HUES64 (cell line): ENCODE data around the gene CDC6.

ENCODE experiments used
- H3K27ac ChIP-seq: 2 replicates; pipeline ENCODE4 v1.7.0; 2013; ENCODE audit warnings: low read depth, low read length, inconsistent platforms
- H3K27me3 ChIP-seq: 2 replicates; pipeline ENCODE4 v1.6.1; 2013; ENCODE audit warnings: mild to moderate bottlenecking, low read length; ENCODE audit not compliant: insufficient read depth
- H3K36me3 ChIP-seq: 2 replicates; pipeline ENCODE4 v1.6.1; 2013; ENCODE audit warnings: mild to moderate bottlenecking, low read length; ENCODE audit not compliant: insufficient read depth
- H3K4me1 ChIP-seq: 2 replicates; pipeline ENCODE4 v1.6.1; 2013; ENCODE audit warnings: mild to moderate bottlenecking, low read length, moderate library complexity; ENCODE audit not compliant: insufficient read depth
- H3K4me3 ChIP-seq: 2 replicates; pipeline ENCODE4 v1.5.1; 2013; ENCODE audit warnings: mild to moderate bottlenecking, low read length, moderate library complexity
- H3K9ac ChIP-seq: 2 replicates; pipeline ENCODE4 v1.6.1; 2013; ENCODE audit warnings: mild to moderate bottlenecking, low read depth, low read length
- H3K9me3 ChIP-seq: 2 replicates; pipeline ENCODE4 v1.6.1; 2013; ENCODE audit warnings: low read depth, low read length; ENCODE audit not compliant: insufficient read depth
- WGBS: fragments of 150-250, 120-280 bp; methylation state at CpG from one replicate; pipeline ENCODE4 v1.1.7; 2013; ENCODE audit warnings: missing lambda C conversion rate; 5-methylcytosine and 5-hydroxymethylcytosine counted together

CDC6 gene

GRCh38 chr17:40326832-40327199 lies 39.1 kb downstream of the CDC6 start:
- no peak overlapping the region for H3K9ac ChIP-seq
- no peak overlapping the region for H3K4me3 ChIP-seq
- peaks cover 8% of the 10 kb centered on the region; the same call in 1 of the 2 replicates for H3K4me1 ChIP-seq
- no peak overlapping the region for H3K27ac ChIP-seq
- WGBS = 92% methylated on average over 1 of the region's 1 CpG
- no peaks in the 10 kb centered on the region for H3K27me3 ChIP-seq
- H3K36me3 ChIP-seq = peaks cover 3% of the 10 kb centered on the region; the same call in 1 of the 2 replicates
- no peaks in the 10 kb centered on the region for H3K9me3 ChIP-seq

DNA sequence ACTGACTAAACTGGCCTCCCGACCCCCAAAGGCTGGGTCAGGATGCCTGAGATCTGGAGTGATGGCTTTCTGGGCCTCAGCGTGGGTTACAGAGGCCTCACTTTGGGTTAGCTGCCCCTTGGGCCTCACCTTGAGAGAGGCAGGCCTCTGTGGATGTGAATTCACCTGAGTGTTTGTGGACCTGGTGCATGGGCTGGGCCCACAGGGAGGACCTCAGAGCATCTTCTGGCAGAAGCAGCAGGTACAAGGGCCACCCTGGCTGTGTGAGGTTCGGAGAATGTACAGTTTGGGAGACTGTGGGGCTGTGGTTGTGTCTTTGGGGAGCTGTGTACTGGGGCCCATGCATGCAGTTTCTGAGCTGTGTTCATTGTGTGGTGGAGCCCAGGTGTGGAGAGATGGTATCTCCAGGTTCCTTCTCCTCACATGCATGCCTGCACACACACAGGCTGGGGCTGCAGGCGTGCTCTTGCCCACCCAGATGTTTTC lies 39.6 kb downstream of the CDC6 start:
- Histone ChIP-seq H3K4me1 (peaks cover 4% of the 10 kb centered on the region; the same call in 1 of the 2 replicates), H3K9me3 (no peaks in the 10 kb centered on the region), H3K9ac (no peak overlapping the region), H3K27ac (no peak overlapping the region), H3K27me3 (no peaks in the 10 kb centered on the region), H3K36me3 (peaks cover 4% of the 10 kb centered on the region; the same call in 1 of the 2 replicates), H3K4me3 (no peak overlapping the region)
- 90% methylated on average over 4 of the region's 4 CpGs for WGBS

DNA sequence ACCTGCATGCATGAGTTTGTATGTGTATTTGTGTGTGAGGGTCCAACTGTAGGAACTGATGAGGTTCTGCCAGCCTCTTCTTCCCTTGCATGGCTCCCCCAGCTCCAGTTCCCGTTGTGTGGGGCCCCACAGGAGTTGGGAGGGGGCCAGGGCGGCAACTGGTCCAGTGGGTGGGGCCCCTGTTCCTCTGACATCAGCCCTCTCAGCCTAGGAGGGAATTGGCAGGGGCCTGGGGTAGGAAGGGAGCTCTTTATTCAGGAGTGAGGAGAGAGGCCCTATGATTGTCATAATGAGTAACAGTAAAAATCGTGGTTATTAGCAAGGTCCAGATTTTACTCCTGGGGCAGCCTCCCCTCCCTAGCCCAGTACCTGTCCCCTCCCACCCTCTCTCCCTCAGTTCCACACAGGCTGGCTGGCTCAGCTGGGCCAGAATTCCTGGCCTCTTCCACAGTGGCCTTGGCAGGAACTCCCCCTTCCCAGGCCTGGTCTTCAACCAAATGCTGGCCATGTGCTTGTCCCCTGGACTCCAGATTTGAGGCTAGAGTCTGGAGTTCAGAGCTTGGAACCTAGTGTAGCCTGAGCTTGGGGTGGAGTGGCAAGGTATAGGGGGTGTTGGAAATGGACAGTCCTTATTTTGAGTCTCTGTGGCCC lies 40.2 kb downstream of the CDC6 start:
- Histone ChIP-seq H3K27me3 (no peaks in the 10 kb centered on the region), H3K27ac (no peak overlapping the region), H3K9ac (no peak overlapping the region), H3K9me3 (no peaks in the 10 kb centered on the region), H3K4me3 (no peak overlapping the region), H3K36me3 (peaks cover 4% of the 10 kb centered on the region; the same call in 1 of the 2 replicates), H3K4me1 (no peaks in the 10 kb centered on the region; the same call in 1 of the 2 replicates)
- 55% methylated on average over 3 of the region's 3 CpGs for WGBS

DNA sequence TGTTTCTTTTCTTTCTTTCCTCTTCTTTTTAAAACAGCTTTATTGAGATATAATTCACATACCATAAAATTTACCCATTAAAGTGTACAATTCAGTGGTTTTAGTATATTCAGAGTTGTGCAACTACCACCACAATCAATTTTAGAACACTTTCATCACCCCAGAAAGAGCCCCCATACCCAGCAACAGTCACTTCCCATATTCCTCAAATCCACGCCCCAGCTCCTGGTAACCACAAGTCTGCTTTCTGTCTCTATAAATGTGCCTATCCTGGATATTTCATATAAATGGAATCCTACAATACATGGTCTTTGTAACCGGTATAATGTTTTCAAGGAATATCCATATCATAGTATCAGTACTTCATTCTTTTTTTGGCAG lies 40.7 kb downstream of the CDC6 start:
- Histone ChIP-seq H3K27ac (no peak overlapping the region), H3K4me3 (no peak overlapping the region), H3K9me3 (no peaks in the 10 kb centered on the region), H3K36me3 (peaks cover 4% of the 10 kb centered on the region; the same call in 1 of the 2 replicates), H3K4me1 (no peaks in the 10 kb centered on the region; the same call in 1 of the 2 replicates), H3K27me3 (no peaks in the 10 kb centered on the region), H3K9ac (no peak overlapping the region)
- 93% methylated on average over 2 of the region's 2 CpGs for WGBS

GRCh38 chr17:40329839-40330794 lies 42.4 kb downstream of the CDC6 start:
- WGBS = 77% methylated on average over 11 of the region's 11 CpGs
- H3K4me3 ChIP-seq = no peak overlapping the region
- H3K4me1 ChIP-seq = no peaks in the 10 kb centered on the region
- no peaks in the 10 kb centered on the region for H3K9me3 ChIP-seq
- H3K27me3 ChIP-seq = peaks cover 8% of the 10 kb centered on the region; the same call in 1 of the 2 replicates
- H3K9ac ChIP-seq = no peak overlapping the region
- peaks cover 4% of the 10 kb centered on the region; the same call in 1 of the 2 replicates for H3K36me3 ChIP-seq
- H3K27ac ChIP-seq = no peak overlapping the region

DNA sequence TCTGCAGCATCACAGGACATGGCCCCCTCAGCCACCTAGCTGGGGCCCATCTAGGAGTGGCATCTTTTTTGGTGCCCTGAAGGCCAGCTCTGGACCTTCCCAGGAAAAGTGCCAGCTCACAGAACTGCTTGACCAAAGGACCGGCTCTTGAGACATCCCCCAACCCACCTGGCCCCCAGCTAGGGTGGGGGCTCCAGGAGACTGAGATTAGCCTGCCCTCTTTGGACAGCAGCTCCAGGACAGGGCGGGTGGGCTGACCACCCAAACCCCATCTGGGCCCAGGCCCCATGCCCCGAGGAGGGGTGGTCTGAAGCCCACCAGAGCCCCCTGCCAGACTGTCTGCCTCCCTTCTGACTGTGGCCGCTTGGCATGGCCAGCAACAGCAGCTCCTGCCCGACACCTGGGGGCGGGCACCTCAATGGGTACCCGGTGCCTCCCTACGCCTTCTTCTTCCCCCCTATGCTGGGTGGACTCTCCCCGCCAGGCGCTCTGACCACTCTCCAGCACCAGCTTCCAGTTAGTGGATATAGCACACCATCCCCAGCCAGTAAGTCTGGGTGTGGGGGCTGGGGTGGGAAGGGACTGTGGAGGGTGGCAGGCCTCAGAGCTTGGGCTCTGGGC lies 43.3 kb downstream of the CDC6 start:
- no peaks in the 10 kb centered on the region for H3K4me1 ChIP-seq
- peaks cover 4% of the 10 kb centered on the region; the same call in 1 of the 2 replicates for H3K36me3 ChIP-seq
- H3K27me3 ChIP-seq = peaks cover 12% of the 10 kb centered on the region
- H3K4me3 ChIP-seq = no peak overlapping the region
- H3K9me3 ChIP-seq = no peaks in the 10 kb centered on the region
- H3K27ac ChIP-seq = no peak overlapping the region
- H3K9ac ChIP-seq = no peak overlapping the region
- 93% methylated on average over 9 of the region's 10 CpGs for WGBS

GRCh38 chr17:40331743-40332641 lies 44.3 kb downstream of the CDC6 start:
- H3K27ac ChIP-seq = no peak overlapping the region
- no peak overlapping the region for H3K4me3 ChIP-seq
- 88% methylated on average over 19 of the region's 22 CpGs for WGBS
- peaks cover 4% of the 10 kb centered on the region; the same call in 1 of the 2 replicates for H3K36me3 ChIP-seq
- no peak overlapping the region for H3K9ac ChIP-seq
- no peaks in the 10 kb centered on the region for H3K9me3 ChIP-seq
- H3K4me1 ChIP-seq = no peaks in the 10 kb centered on the region
- H3K27me3 ChIP-seq = peaks cover 20% of the 10 kb centered on the region

DNA sequence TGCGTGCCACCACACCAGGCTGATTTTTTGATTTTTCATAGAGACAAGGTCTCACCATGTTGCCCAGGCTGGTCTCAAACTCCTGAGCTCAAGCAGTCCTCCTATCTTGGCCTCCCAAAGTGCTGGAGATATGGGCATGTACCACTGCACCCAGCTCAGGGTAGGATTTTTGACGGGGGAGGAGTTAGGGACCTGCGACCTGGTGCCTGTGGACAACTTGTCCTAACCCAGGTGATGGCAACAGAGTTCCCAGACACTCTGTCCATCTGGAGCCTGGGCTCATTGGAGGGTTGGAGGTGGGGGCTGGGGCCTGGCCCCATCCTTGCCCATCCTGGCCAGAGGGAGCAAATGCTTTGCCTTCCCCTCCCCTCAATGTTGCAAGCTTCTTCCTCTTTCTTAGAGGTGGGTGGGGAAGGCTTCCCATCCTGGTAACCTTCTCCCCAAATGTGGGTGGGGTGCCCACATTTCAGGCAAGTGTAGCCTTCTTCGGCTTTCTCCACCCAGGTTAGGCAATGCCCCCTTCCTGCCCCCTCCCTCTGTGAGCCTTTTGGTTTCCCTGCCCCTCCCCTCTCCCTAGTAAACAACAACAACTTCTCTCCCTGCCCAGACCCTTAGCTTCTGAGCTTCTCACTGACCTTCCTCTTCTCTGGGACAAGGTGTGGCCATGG lies 46.2 kb downstream of the CDC6 start:
- Histone ChIP-seq H3K36me3 (peaks cover 4% of the 10 kb centered on the region; the same call in 1 of the 2 replicates), H3K9ac (no peak overlapping the region), H3K4me3 (no peak overlapping the region), H3K4me1 (peaks cover 5% of the 10 kb centered on the region; the same call in 1 of the 2 replicates), H3K27ac (no peak overlapping the region), H3K9me3 (no peaks in the 10 kb centered on the region), H3K27me3 (peaks cover 40% of the 10 kb centered on the region)
- 93% methylated on average over 4 of the region's 4 CpGs for WGBS

GRCh38 chr17:40335620-40336019 lies 47.9 kb downstream of the CDC6 start:
- H3K4me1 ChIP-seq = peaks cover 5% of the 10 kb centered on the region; the same call in 1 of the 2 replicates
- no peak overlapping the region for H3K4me3 ChIP-seq
- peaks cover 4% of the 10 kb centered on the region; the same call in 1 of the 2 replicates for H3K36me3 ChIP-seq
- no peak overlapping the region for H3K9ac ChIP-seq
- no peaks in the 10 kb centered on the region for H3K9me3 ChIP-seq
- WGBS = 97% methylated on average over 8 of the region's 8 CpGs
- H3K27me3 ChIP-seq = peaks cover 57% of the 10 kb centered on the region
- H3K27ac ChIP-seq = no peak overlapping the region

- Histone ChIP-seq H3K9me3 (no peaks in the 10 kb centered on the region), H3K4me3 (no peak overlapping the region), H3K4me1 (peaks cover 5% of the 10 kb centered on the region; the same call in 1 of the 2 replicates), H3K27me3 (peaks cover 67% of the 10 kb centered on the region), H3K36me3 (no peaks in the 10 kb centered on the region), H3K9ac (no peak overlapping the region), H3K27ac (no peak overlapping the region)
- 77% methylated on average over 7 of the region's 8 CpGs for WGBS
Measured at GRCh38 chr17:40337351-40337750, 49.7 kb downstream of the CDC6 start.
